GM12874 (cell line): Measurements from ENCODE around the gene TLE2.

Source experiments
- CTCF ChIP-seq: IDR thresholded peaks from 2 replicates; pipeline ENCODE4 v1.5.1; 2011; ENCODE audit warnings: low read depth, mild to moderate bottlenecking, control low read depth, low read length, moderate library complexity; ENCODE audit not compliant: insufficient read depth

The TLE2 gene

GRCh38 chr19:2952953-2953481, 76.1 kb downstream of the TLE2 start:
- 0 out of 2 replicates have a peak, but pooled peaks have one; percentile 10 for TF ChIP-seq CTCF

- no peak for TF ChIP-seq CTCF
These were observed 78.6 kb downstream of the TLE2 start for GRCh38 chr19:2950286-2951124.

- TF ChIP-seq CTCF: no peak
These were observed 79.2 kb downstream of the TLE2 start for GRCh38 chr19:2949939-2950285.
